ENCODE measurements around the gene BMPR1A. TPM values are rescaled to one million over a fixed set of nuclear protein-coding genes. Genes with fewer than 3 reads are reported as not detected.
"Not testable (repeated sequence)": the region's sequence is repeated elsewhere in the genome, so short reads cannot be mapped to it uniquely, and the experiment has no call there.

Gene BMPR1A
- total RNA-seq, 2 donors from 2014 or later, result 53.9 to 58.1 TPM

DNA sequence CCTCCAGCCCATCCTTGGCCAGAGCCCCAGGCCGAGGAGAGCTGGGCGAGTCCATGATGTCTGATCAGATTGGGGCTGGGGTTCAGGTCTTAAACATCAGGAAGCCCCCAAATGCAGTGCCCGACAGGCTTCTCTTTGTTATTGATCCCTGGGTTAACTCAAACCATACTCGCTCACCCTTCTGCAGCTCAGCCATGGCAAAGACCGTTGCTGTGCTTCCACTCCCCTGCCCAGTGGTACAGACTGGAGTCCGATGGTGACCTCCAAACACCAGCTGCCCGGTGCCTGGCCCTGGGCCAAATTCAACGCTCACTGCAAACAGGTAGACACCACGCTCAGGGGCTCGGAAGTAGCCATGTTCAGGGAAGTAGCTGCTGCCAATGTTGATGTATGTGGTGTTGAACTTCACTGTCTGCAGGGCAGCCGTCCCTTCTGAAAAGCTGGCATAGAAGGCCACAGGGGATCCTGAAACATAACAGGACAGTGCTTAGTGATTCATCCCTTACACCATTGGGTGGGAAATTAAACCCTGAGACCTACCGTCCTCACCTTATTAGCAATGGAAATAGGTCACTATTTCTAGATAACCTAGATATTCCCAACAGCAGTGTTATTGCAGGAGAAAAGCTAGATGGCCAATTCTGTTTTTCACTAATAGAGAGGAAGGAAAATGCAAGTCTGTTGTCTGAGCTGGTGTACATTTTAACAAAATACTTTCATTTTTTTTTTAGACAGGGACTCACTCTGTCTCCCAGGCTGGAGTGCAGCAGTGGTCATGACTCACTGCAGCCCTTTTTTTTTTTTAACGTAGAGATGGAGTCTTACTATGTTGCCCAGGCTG is 180.5 kb downstream of the BMPR1A start:
- no peak for DNase-seq (ENCODE audit: low spot score)
- no peaks in the 10 kb centered on the region for H3K4me1 ChIP-seq (replicated peaks)
- no peak overlapping the region for H3K4me3 ChIP-seq
- intact Hi-C loops (cut with DNase I), result no loop called here
- H3K9me3 ChIP-seq, result no peaks in the 10 kb centered on the region
- no peaks in the 10 kb centered on the region for H3K36me3 ChIP-seq
- 69% methylated on average over 8 of the region's 13 CpGs for WGBS
- H3K27me3 ChIP-seq (replicated peaks; ENCODE audit: insufficient read depth), result no peaks in the 10 kb centered on the region
- no peak overlapping the region for H3K27ac ChIP-seq
- TF ChIP-seq POLR2A (IDR thresholded peaks at IDR 0.05), result no peak
- no peak for TF ChIP-seq POLR2AphosphoS5 (IDR thresholded peaks at IDR 0.05)
- TF ChIP-seq CTCF (IDR thresholded peaks at IDR 0.05), result no peak

- Histone ChIP-seq H3K27me3 (replicated peaks; ENCODE audit: insufficient read depth) (no peaks in the 10 kb centered on the region), H3K36me3 (no peaks in the 10 kb centered on the region), H3K4me1 (replicated peaks) (no peaks in the 10 kb centered on the region), H3K4me3 (no peak overlapping the region), H3K9me3 (no peaks in the 10 kb centered on the region), H3K27ac (no peak overlapping the region)
- 62% methylated on average over 6 of the region's 6 CpGs for WGBS
- TF ChIP-seq POLR2AphosphoS5 (IDR thresholded peaks at IDR 0.05) (no peak), POLR2A (IDR thresholded peaks at IDR 0.05) (no peak), CTCF (IDR thresholded peaks at IDR 0.05) (no peak)
- no peak for DNase-seq (ENCODE audit: low spot score)
- intact Hi-C loops (cut with DNase I), result no loop called here
Measured at GRCh38 chr10:86937502-86938154, 181.2 kb downstream of the BMPR1A start.

DNA sequence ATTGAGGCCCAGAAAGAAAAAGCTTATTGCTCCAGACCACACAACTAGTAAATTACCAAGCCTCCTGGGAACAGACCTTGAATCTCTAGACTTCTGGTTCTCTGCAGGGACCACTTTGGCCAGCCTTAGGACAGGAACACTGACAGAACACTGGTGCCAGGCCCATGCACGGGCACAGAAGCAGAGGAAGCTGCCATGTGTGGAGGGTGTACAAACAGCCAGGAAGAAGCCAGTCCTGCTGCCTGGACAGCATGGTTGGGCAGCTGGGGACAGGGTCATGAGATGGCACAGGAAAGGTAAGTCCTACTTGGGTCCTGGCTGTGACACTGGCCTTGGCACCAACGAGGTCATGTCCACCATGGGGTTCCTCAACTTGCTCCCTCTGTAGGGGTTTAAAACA is 181.8 kb downstream of the BMPR1A start:
- 78% methylated on average over 2 of the region's 2 CpGs for WGBS
- no peaks in the 10 kb centered on the region for H3K36me3 ChIP-seq
- intact Hi-C loops (cut with DNase I), result no loop called here
- H3K27me3 ChIP-seq (replicated peaks; ENCODE audit: insufficient read depth), result no peaks in the 10 kb centered on the region
- TF ChIP-seq CTCF (IDR thresholded peaks at IDR 0.05) (no peak), POLR2AphosphoS5 (IDR thresholded peaks at IDR 0.05) (no peak), POLR2A (IDR thresholded peaks at IDR 0.05) (no peak)
- DNase-seq (ENCODE audit: low spot score), result no peak
- H3K4me1 ChIP-seq (replicated peaks), result no peaks in the 10 kb centered on the region
- no peak overlapping the region for H3K27ac ChIP-seq
- no peaks in the 10 kb centered on the region for H3K9me3 ChIP-seq
- H3K4me3 ChIP-seq, result no peak overlapping the region

- H3K36me3 ChIP-seq; H3K4me1 ChIP-seq (replicated peaks); DNase-seq (ENCODE audit: low spot score); H3K27me3 ChIP-seq (replicated peaks; ENCODE audit: insufficient read depth); intact Hi-C loops (cut with DNase I); H3K9me3 ChIP-seq; H3K4me3 ChIP-seq; H3K27ac ChIP-seq: not testable (repeated sequence)
- 90% methylated on average over 16 of the region's 16 CpGs for WGBS
Measured at GRCh38 chr10:86940076-86940475, 183.7 kb downstream of the BMPR1A start.

DNA sequence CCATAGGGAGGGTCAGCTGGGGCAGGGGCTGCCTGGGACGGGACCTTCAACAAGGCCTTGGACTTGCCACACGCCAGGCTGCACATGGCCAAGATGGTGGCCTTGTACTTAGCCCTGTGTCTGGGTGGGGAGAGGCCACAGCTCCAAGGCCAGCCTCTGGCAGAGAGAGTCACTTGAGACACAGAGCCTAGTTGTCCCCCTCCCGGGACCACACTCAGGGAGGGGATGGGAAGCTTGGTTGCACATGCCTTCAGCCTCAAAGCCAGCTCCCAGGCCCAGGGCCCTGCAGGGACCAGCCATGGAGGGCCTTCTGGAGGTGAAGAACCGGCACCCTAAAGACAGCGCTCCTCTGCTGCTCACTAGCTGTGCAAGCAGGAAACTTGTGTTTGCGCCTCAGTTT is 184.3 kb downstream of the BMPR1A start:
- Histone ChIP-seq H3K4me1 (replicated peaks) (no peaks in the 10 kb centered on the region), H3K36me3 (no peaks in the 10 kb centered on the region), H3K27me3 (replicated peaks; ENCODE audit: insufficient read depth) (no peaks in the 10 kb centered on the region), H3K27ac (no peak overlapping the region), H3K9me3 (no peaks in the 10 kb centered on the region), H3K4me3 (no peak overlapping the region)
- no peak for DNase-seq (ENCODE audit: low spot score)
- TF ChIP-seq CTCF (IDR thresholded peaks at IDR 0.05) (no peak), POLR2A (IDR thresholded peaks at IDR 0.05) (no peak), POLR2AphosphoS5 (IDR thresholded peaks at IDR 0.05) (no peak)
- 86% methylated on average over 5 of the region's 6 CpGs for whole genome bisulfite sequencing
- intact Hi-C loops (cut with DNase I), result no loop called here
